Gastrocnemius medialis (tissue), 4 donors: Measurements from ENCODE around the gene OCRL. TPM values are rescaled to one million over a fixed set of nuclear protein-coding genes. Genes with fewer than 3 reads are reported as not detected.

Experiments used
- ATAC-seq, 2 donors: fragments of 150-250 bp; one replicate each; pipeline ENCODE4 v1.9.1; 2016
- DNase-seq, 2 donors: peaks; one replicate each; pipeline ENCODE4 v3.0.0-alpha.2; 2019
- H3K27ac ChIP-seq, 4 donors: fragments of 200-600 bp; sonication (generic); 1 replicate in 1 of 4; 2 replicates in 3 of 4; pipeline ENCODE4 v1.5.1; 2016 to 2018; ENCODE audit warnings: mild to moderate bottlenecking in 2 of 4, moderate library complexity in 1 of 4
- H3K27me3 ChIP-seq, 3 donors: fragments of 200-600 bp; sonication (generic) in 2 of 3; 1 replicate in 1 of 3; 2 replicates in 2 of 3; pipeline versions ENCODE4 v1.5.1 to v1.6.0; 2016 to 2019; ENCODE audit warnings: mild to moderate bottlenecking in 1 of 3, moderate library complexity in 1 of 3
- H3K36me3 ChIP-seq, 2 donors: fragments of 200-600 bp; sonication (generic) in 1 of 2; one replicate each; pipeline ENCODE4 v1.5.1; 2017 to 2018
- H3K4me1 ChIP-seq, 2 donors: fragments of 200-600 bp; sonication (generic) in 1 of 2; one replicate each; pipeline ENCODE4 v1.5.1; 2016 to 2017; ENCODE audit warnings: mild to moderate bottlenecking in 2 of 2
- H3K4me3 ChIP-seq, 4 donors: fragments of 200-600 bp; sonication (generic) in 3 of 4; 1 replicate in 1 of 4; 2 replicates in 3 of 4; pipeline ENCODE4 v1.5.1; 2016 to 2019; ENCODE audit warnings: mild to moderate bottlenecking in 2 of 4
- H3K9me3 ChIP-seq, 3 donors: fragments of 200-600 bp; sonication (generic) in 2 of 3; 1 replicate in 1 of 3; 2 replicates in 2 of 3; pipeline ENCODE4 v1.5.1; 2016 to 2019
- POLR2A ChIP-seq, 2 donors: fragments of 450-650 bp; IDR thresholded peaks; one replicate each; pipeline ENCODE4 v1.6.1; 2017; ENCODE audit warnings: antibody characterized with exemption in 2 of 2, mild to moderate bottlenecking in 2 of 2, moderate library complexity in 2 of 2
- in situ Hi-C, 4 donors: fragments of 200-750 bp; cut with MboI; loops; one replicate each; pipeline versions ENCODE4 v1.15.0 to v1.8.0; 2017; ENCODE audit warnings: low sequenced_read_pairs in 4 of 4
- intact Hi-C: fragments of 100-400 bp; cut with DNase I; formaldehyde crosslinking; loops from one replicate; pipeline ENCODE4 v1.15.1; 2023; ENCODE audit warnings: low total_unique reads
- total RNA-seq, 4 donors: library from RNA; depleted of rRNA; stranded (reverse); fragments of >200 nt; gene quantifications; one replicate each; pipeline versions ENCODE4 v1.1.0 to v1.2.3, GENCODE V29; 2016
- TF ChIP-seq, protein P1 (sequence below), 5 experiments: fragments of 450-650 bp in 3 of 5; fragments of 200-600 bp in 2 of 5; sonication (generic) in 2 of 5; IDR thresholded peaks in 4 of 5; conservative IDR thresholded peaks in 1 of 5; 1 replicate in 4 of 5; 2 replicates in 1 of 5; pipeline ENCODE4 v1.5.1; 2016 to 2019; ENCODE audit warnings: antibody characterized with exemption in 5 of 5, mild to moderate bottlenecking in 3 of 5, moderate library complexity in 3 of 5

Gene OCRL
- total RNA-seq, 4 donors from 2014 or later = 6.7 to 10.8 (median 8.6) TPM

DNA sequence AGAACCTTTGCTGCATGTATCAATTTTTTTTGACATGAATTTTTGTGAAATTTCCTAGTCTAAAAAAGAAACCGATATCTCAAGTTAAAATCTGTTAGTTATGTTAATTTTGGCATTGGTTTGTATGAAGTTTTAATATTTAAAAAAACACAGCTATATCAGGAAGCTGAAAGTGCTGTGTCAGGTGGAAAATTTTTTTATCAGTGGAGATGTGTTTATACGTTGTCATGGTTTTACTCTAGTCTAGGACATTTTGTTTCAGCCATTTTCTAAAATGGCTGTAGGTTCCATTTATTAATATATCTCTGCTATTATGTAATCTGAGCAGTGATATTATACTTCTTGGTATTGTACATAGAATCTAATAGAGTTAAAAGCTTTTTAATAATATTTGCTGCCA is 34.2 kb downstream of the OCRL start:
- Histone ChIP-seq H3K36me3 (peaks cover 0 to 14% of the 10 kb centered on the region in 2 donors), H3K4me3 (no peak overlapping the region), H3K27me3 (no peaks in the 10 kb centered on the region), H3K4me1 (peaks cover 0 to 4% of the 10 kb centered on the region in 2 donors), H3K27ac (no peak overlapping the region), H3K9me3 (no peaks in the 10 kb centered on the region)
- no peak for DNase-seq
- ATAC-seq = no peak
- in situ Hi-C loops = no loop called here
- TF ChIP-seq POLR2A (IDR thresholded peaks at IDR 0.05) = no peak
- TF ChIP-seq, protein P1, sequence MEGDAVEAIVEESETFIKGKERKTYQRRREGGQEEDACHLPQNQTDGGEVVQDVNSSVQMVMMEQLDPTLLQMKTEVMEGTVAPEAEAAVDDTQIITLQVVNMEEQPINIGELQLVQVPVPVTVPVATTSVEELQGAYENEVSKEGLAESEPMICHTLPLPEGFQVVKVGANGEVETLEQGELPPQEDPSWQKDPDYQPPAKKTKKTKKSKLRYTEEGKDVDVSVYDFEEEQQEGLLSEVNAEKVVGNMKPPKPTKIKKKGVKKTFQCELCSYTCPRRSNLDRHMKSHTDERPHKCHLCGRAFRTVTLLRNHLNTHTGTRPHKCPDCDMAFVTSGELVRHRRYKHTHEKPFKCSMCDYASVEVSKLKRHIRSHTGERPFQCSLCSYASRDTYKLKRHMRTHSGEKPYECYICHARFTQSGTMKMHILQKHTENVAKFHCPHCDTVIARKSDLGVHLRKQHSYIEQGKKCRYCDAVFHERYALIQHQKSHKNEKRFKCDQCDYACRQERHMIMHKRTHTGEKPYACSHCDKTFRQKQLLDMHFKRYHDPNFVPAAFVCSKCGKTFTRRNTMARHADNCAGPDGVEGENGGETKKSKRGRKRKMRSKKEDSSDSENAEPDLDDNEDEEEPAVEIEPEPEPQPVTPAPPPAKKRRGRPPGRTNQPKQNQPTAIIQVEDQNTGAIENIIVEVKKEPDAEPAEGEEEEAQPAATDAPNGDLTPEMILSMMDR (IDR thresholded peaks at IDR 0.05 in 4 of 5, conservative IDR thresholded peaks at IDR 0.05 in 1 of 5) = no peak
- intact Hi-C loops = no loop called here

DNA sequence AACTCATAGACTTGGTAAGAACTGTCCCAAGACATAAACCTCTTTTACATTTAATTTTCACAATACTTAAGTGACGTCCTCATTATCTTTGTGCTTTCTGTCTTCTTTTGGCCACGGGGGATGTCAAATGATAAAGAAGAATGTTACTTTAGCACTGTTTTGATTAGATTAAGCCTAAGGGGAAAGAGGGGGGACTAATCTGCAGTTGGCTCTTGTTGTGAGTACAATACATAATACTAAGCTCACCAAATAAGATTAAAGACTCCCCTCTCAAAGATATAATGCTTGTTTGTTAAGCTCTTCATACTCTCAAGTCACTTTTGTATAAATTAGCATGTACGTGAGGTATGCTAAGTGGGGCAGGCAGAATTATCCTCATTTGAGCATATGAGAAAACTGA is 36.5 kb downstream of the OCRL start:
- Histone ChIP-seq H3K4me3 (no peak overlapping the region), H3K4me1 (peaks cover 0 to 4% of the 10 kb centered on the region in 2 donors), H3K9me3 (no peaks in the 10 kb centered on the region), H3K27me3 (no peaks in the 10 kb centered on the region), H3K36me3 (peaks cover 0 to 14% of the 10 kb centered on the region in 2 donors), H3K27ac (no peak overlapping the region)
- intact Hi-C loops = no loop called here
- in situ Hi-C loops = no loop called here
- DNase-seq (no peak), ATAC-seq (no peak)
- TF ChIP-seq, protein P1 (IDR thresholded peaks at IDR 0.05 in 4 of 5, conservative IDR thresholded peaks at IDR 0.05 in 1 of 5) = no peak
- no peak for TF ChIP-seq POLR2A (IDR thresholded peaks at IDR 0.05)

DNA sequence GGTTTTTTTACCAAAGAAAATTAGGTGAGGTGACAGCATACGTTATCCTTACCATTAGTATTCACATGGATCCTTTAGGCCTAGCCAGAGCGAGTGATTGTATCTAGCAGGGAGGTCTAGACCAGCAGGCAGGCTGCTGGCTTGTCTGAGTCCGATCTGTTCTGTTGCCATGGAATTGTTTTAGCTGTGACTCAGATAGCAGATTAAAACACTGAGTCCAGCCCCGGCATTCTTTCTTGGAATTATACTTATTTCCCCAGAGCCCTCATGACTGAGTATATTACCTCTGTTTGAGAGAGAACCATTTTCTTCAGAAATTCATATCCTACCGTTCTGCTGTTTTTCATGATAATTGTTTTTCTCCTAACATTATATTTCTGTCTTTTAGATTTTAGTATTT is 37.4 kb downstream of the OCRL start:
- Histone ChIP-seq H3K4me1 (peaks cover 0 to under 1% of the 10 kb centered on the region in 2 donors), H3K9me3 (no peaks in the 10 kb centered on the region), H3K36me3 (peaks cover 0 to 14% of the 10 kb centered on the region in 2 donors), H3K27me3 (no peaks in the 10 kb centered on the region), H3K27ac (no peak overlapping the region), H3K4me3 (no peak overlapping the region)
- peak; percentile 51 to 58 for ATAC-seq
- intact Hi-C loops = no loop called here
- TF ChIP-seq POLR2A (IDR thresholded peaks at IDR 0.05) = no peak
- no peak for DNase-seq
- in situ Hi-C loops = no loop called here

DNA sequence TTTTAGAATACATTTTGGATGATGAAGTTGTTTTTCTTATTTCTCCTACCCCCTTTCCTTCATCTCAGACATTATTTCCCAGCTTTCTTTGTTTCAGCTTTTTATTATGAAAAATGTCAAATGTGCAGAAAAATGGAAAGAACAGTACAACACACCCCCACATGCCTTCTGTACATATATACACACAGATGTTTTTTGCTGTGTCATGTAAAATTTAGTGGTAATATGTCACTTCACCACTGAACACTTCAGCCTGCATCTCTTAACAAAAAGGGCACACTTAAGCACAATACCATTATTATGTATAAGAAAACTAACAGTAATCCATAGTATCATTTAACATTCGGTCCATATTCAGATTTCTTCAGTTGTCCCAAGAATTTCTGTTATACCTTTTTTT is 37.8 kb downstream of the OCRL start:
- no peak for ATAC-seq
- no peaks in the 10 kb centered on the region for H3K27me3 ChIP-seq
- TF ChIP-seq POLR2A (IDR thresholded peaks at IDR 0.05) = no peak
- TF ChIP-seq, protein P1 (IDR thresholded peaks at IDR 0.05 in 4 of 5, conservative IDR thresholded peaks at IDR 0.05 in 1 of 5) = no peak
- intact Hi-C loops (no loop called here), in situ Hi-C loops (no loop called here)
- H3K36me3 ChIP-seq = peaks cover 0 to 14% of the 10 kb centered on the region in 2 donors
- DNase-seq = no peak
- H3K27ac ChIP-seq = no peak overlapping the region
- no peaks in the 10 kb centered on the region for H3K9me3 ChIP-seq
- H3K4me3 ChIP-seq = no peak overlapping the region
- H3K4me1 ChIP-seq = no peaks in the 10 kb centered on the region

DNA sequence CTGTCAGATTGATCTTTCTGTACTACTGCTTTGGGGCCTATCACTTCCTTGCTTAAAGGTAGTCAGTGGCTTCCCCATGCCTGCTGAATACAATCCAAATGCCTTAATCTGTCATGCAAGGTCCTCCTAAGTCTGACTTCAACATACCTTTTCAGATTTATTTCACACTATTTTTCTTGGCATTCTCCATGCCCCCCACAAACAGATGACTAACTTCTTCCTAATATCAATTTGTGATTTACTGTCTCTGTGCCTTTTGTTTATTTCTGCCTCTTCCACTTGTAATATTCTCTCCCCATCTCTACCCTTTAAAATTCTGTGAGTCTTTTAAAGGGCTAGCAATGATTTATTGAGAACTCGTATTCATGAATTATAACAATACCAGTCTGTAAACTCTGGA is 41.8 kb downstream of the OCRL start:
- H3K4me3 ChIP-seq = no peak overlapping the region
- H3K27me3 ChIP-seq = no peaks in the 10 kb centered on the region
- DNase-seq (no peak), ATAC-seq (no peak)
- H3K9me3 ChIP-seq = no peaks in the 10 kb centered on the region
- no peak overlapping the region for H3K27ac ChIP-seq
- intact Hi-C loops = no loop called here
- TF ChIP-seq, protein P1 (IDR thresholded peaks at IDR 0.05 in 4 of 5, conservative IDR thresholded peaks at IDR 0.05 in 1 of 5) = no peak
- TF ChIP-seq POLR2A (IDR thresholded peaks at IDR 0.05) = no peak
- H3K36me3 ChIP-seq = peaks cover 0 to 4% of the 10 kb centered on the region in 2 donors
- no peaks in the 10 kb centered on the region for H3K4me1 ChIP-seq
- in situ Hi-C loops = no loop called here
